IPS-20b (cell line): Measurements from ENCODE around the gene MKRN2OS.

Source experiments
- H3K27ac ChIP-seq: one replicate; pipeline ENCODE4 v1.5.1; 2013; ENCODE audit warnings: low read length
- H3K27me3 ChIP-seq: 2 replicates; pipeline ENCODE4 v1.6.1; 2013; ENCODE audit warnings: mild to moderate bottlenecking, low read length, inconsistent platforms; ENCODE audit not compliant: insufficient read depth
- H3K36me3 ChIP-seq: 2 replicates; pipeline ENCODE4 v1.6.1; 2013; ENCODE audit warnings: low read depth, mild to moderate bottlenecking, inconsistent platforms, low read length, moderate library complexity; ENCODE audit not compliant: insufficient read depth
- H3K4me1 ChIP-seq: 2 replicates; pipeline ENCODE4 v1.6.1; 2013; ENCODE audit warnings: mild to moderate bottlenecking, control low read depth, inconsistent platforms, low read length, moderate library complexity; ENCODE audit not compliant: insufficient read depth
- H3K4me3 ChIP-seq: 2 replicates; pipeline ENCODE4 v1.5.1; 2013; ENCODE audit warnings: mild to moderate bottlenecking, low read length, inconsistent platforms
- H3K9ac ChIP-seq: 2 replicates; pipeline ENCODE4 v1.6.1; 2013; ENCODE audit warnings: low read depth, mild to moderate bottlenecking, inconsistent platforms, low read length, moderate library complexity
- H3K9me3 ChIP-seq: 2 replicates; pipeline ENCODE4 v1.6.1; 2013; ENCODE audit warnings: mild to moderate bottlenecking, low read depth, low read length, inconsistent platforms; ENCODE audit not compliant: insufficient read depth

Gene MKRN2OS

DNA sequence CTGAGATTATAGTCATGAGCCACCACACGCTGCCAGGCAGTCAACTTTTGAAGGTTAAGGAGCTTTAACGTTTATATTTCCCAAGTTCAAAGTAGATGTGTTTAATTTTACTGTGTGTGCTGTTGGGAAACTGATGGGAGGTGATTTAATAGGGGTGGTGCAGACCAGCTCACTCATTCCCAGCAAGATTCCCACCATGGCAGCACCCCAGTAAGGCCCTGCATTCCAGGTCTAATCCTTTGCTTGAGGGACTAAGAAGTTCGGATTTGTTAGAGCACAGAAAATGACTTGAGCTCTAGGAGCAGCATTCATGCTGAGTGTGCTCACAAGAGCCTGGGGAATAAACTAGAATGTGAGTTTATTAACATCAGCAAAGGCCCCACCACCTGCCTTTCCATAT is 35.8 kb downstream of the MKRN2OS start:
- H3K9ac ChIP-seq: no peak overlapping the region
- no peaks in the 10 kb centered on the region for H3K4me1 ChIP-seq
- no peaks in the 10 kb centered on the region for H3K27me3 ChIP-seq
- no peaks in the 10 kb centered on the region for H3K9me3 ChIP-seq
- H3K27ac ChIP-seq: no peak overlapping the region
- H3K4me3 ChIP-seq: no peak overlapping the region
- H3K36me3 ChIP-seq: peaks cover 71% of the 10 kb centered on the region

- Histone ChIP-seq H3K9ac (no peak overlapping the region; the same call in 1 of the 2 replicates), H3K9me3 (no peaks in the 10 kb centered on the region)
These were observed 37.0 kb downstream of the MKRN2OS start for GRCh38 chr3:12508291-12508700.

GRCh38 chr3:12507591-12508281 is 37.6 kb downstream of the MKRN2OS start:
- Histone ChIP-seq H3K9me3 (no peaks in the 10 kb centered on the region), H3K27ac (no peak overlapping the region), H3K4me3 (no peak overlapping the region), H3K27me3 (no peaks in the 10 kb centered on the region), H3K9ac (no peak overlapping the region; the same call in 1 of the 2 replicates), H3K36me3 (peaks cover 77% of the 10 kb centered on the region), H3K4me1 (no peaks in the 10 kb centered on the region)

More at GRCh38 chr3:12508291-12508700, 37.0 kb downstream of the MKRN2OS start:
- Histone ChIP-seq H3K27ac (no peak overlapping the region), H3K27me3 (no peaks in the 10 kb centered on the region), H3K36me3 (peaks cover 73% of the 10 kb centered on the region), H3K4me1 (no peaks in the 10 kb centered on the region), H3K4me3 (no peak overlapping the region)

- no peaks in the 10 kb centered on the region for H3K4me1 ChIP-seq
- H3K9ac ChIP-seq: no peak overlapping the region
- H3K9me3 ChIP-seq: no peaks in the 10 kb centered on the region
- peaks cover 83% of the 10 kb centered on the region for H3K36me3 ChIP-seq
- H3K27ac ChIP-seq: no peak overlapping the region
- no peak overlapping the region for H3K4me3 ChIP-seq
- no peaks in the 10 kb centered on the region for H3K27me3 ChIP-seq
These were observed 39.0 kb downstream of the MKRN2OS start for GRCh38 chr3:12506201-12506709.

GRCh38 chr3:12503126-12503957 is 42.0 kb downstream of the MKRN2OS start:
- H3K9ac ChIP-seq: no peak overlapping the region
- H3K36me3 ChIP-seq: peaks cover 89% of the 10 kb centered on the region
- no peak overlapping the region for H3K27ac ChIP-seq
- no peaks in the 10 kb centered on the region for H3K4me1 ChIP-seq
- H3K27me3 ChIP-seq: no peaks in the 10 kb centered on the region
- no peak overlapping the region for H3K4me3 ChIP-seq
- H3K9me3 ChIP-seq: no peaks in the 10 kb centered on the region

- no peaks in the 10 kb centered on the region for H3K4me1 ChIP-seq
- H3K4me3 ChIP-seq: no peak overlapping the region
- no peaks in the 10 kb centered on the region for H3K27me3 ChIP-seq
- no peak overlapping the region for H3K27ac ChIP-seq
- H3K9ac ChIP-seq: no peak overlapping the region
- H3K36me3 ChIP-seq: peaks cover 93% of the 10 kb centered on the region
- no peaks in the 10 kb centered on the region for H3K9me3 ChIP-seq
These were observed 43.8 kb downstream of the MKRN2OS start for GRCh38 chr3:12501360-12502020.

DNA sequence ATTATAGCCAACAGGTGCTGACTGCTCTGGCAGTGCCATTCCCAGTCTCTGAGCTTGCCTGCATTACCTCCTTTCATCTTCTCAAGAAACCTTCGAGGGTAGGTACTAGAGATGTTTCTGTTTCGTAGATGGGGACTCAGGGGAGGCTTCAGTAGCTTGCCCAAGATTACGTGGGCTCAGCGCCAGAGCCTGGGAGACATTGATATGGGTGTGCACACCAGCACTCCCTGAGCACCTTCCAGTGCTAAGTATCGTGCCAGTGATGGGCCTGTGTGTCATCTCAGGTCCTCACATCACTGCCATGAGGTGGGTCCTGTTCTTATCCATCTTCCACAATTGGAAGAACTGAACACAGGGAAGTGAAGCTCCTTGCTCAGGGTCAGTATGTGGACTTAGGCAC is 45.8 kb downstream of the MKRN2OS start:
- H3K27me3 ChIP-seq: no peaks in the 10 kb centered on the region
- no peaks in the 10 kb centered on the region for H3K4me1 ChIP-seq
- H3K9me3 ChIP-seq: no peaks in the 10 kb centered on the region
- H3K27ac ChIP-seq: no peak overlapping the region
- H3K36me3 ChIP-seq: peaks cover 87% of the 10 kb centered on the region
- H3K9ac ChIP-seq: no peak overlapping the region
- H3K4me3 ChIP-seq: no peak overlapping the region

- H3K27ac ChIP-seq: no peak overlapping the region
- no peak overlapping the region for H3K4me3 ChIP-seq
- H3K9me3 ChIP-seq: no peaks in the 10 kb centered on the region
- peaks cover 92% of the 10 kb centered on the region for H3K36me3 ChIP-seq
- no peaks in the 10 kb centered on the region for H3K27me3 ChIP-seq
- no peaks in the 10 kb centered on the region for H3K4me1 ChIP-seq
- no peak overlapping the region for H3K9ac ChIP-seq
These were observed 48.9 kb downstream of the MKRN2OS start for GRCh38 chr3:12496453-12496761.

DNA sequence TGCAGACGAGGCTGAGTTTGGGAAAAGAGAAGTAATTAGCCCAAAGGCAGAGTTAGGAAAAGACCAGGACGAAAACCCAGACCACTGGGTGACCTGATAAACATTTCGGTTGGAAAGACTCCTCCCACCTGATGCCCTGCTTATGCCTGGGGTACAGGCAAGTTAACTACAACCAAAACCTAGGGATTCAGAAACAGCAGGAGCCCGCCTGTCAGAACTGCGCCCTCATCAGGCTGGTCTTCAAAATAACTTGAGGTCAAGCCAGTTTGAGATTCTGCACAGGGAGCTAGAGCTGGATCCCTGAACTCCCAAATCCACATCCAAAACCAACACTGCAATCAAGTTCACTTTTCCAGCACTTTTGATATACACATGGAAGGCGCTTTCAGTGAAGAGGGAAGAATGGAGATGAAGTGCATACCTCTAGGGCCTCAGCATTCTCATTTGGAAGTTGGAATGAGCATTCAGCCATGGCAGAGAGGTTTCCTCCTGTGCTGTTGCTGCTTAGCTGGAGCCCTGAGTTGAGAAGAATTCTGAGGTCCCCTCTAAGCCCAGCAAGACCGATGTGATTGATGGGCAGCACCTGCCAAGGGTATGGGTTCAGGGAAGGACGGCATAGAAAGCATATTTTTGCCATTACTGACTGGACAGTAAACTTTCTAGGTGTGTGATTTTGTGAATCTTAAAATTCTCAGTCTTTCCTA is 49.4 kb downstream of the MKRN2OS start:
- no peak overlapping the region for H3K27ac ChIP-seq
- H3K36me3 ChIP-seq: peaks cover 90% of the 10 kb centered on the region
- no peak overlapping the region for H3K9ac ChIP-seq
- H3K27me3 ChIP-seq: no peaks in the 10 kb centered on the region
- no peaks in the 10 kb centered on the region for H3K4me1 ChIP-seq
- H3K9me3 ChIP-seq: no peaks in the 10 kb centered on the region
- no peak overlapping the region for H3K4me3 ChIP-seq

DNA sequence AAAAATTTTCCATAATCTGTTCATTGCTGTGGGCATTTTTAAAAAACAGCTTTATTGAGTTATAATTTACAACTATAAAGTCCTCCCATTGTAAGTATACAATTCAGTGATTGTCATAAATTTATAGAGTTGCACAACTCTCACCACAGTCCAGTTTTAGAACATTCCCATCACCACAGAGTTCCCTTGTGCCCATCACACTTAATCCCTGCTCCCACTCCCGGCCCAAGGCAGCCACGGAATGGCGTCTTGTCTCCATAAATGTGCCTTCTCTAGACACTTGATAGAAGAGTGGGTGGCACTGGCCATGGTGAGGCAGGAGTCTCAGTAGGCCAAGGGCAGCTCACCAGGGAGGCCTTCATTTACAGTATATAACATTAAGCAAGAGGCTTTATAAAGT is 54.8 kb downstream of the MKRN2OS start:
- Histone ChIP-seq H3K9me3 (no peaks in the 10 kb centered on the region), H3K27me3 (no peaks in the 10 kb centered on the region), H3K27ac (no peak overlapping the region), H3K9ac (no peak overlapping the region), H3K36me3 (peaks cover 64% of the 10 kb centered on the region), H3K4me1 (peaks cover under 1% of the 10 kb centered on the region; the same call in 1 of the 2 replicates), H3K4me3 (no peak overlapping the region)

GRCh38 chr3:12489832-12490231 is 55.5 kb downstream of the MKRN2OS start:
- peaks cover 59% of the 10 kb centered on the region for H3K36me3 ChIP-seq
- H3K27me3 ChIP-seq: no peaks in the 10 kb centered on the region

More at GRCh38 chr3:12489832-12490231, 55.5 kb downstream of the MKRN2OS start:
- Histone ChIP-seq H3K9me3 (no peaks in the 10 kb centered on the region), H3K27ac (no peak overlapping the region), H3K4me3 (no peak overlapping the region), H3K9ac (no peak overlapping the region), H3K4me1 (peaks cover 3% of the 10 kb centered on the region; the same call in 1 of the 2 replicates)
